Endothelial cell of umbilical vein (primary cell): Measurements from ENCODE around the gene GPA33. TPM values are rescaled to one million over a fixed set of nuclear protein-coding genes. Genes with fewer than 3 reads are reported as not detected.

Experiments used
- BruUV-seq: library from RNA; stranded (reverse); fragments of 400-500 nt; replicated peaks from 2 replicates; lab custom pipeline; 2021; lab: Mats Ljungman, UMichigan
- CTCF ChIA-PET: fragments of 300-600, 350-600 bp; sonication (Branson Sonifier 250); formaldehyde crosslinking; loops from one replicate; lab custom pipeline; 2021; ENCODE audit warnings: antibody characterized with exemption, inconsistent platforms; lab: Charles Lee
- POLR2A ChIA-PET: fragments of 300-600, 350-600 bp; sonication (Branson Sonifier 250); formaldehyde crosslinking; loops from one replicate; lab custom pipeline; 2021; ENCODE audit warnings: antibody characterized with exemption, inconsistent platforms; lab: Charles Lee
- DNase-seq: peaks from one replicate; pipeline ENCODE4 v3.0.0-alpha.2; 2011; ENCODE audit warnings: low read depth, low spot score
- FAIRE-seq: peaks from 2 replicates; lab custom pipeline; 2011; peaks lifted over from hg19 to GRCh38; lab: Jason Lieb, UNC
- H2AFZ ChIP-seq: 2 replicates; pipeline ENCODE4 v1.6.0; 2012; ENCODE audit warnings: low read depth, low read length, control low read depth, inconsistent platforms
- H3K27ac ChIP-seq: 2 replicates; pipeline ENCODE4 v1.5.1; 2011; ENCODE audit warnings: low read depth, mild to moderate bottlenecking, control low read depth, low read length, moderate library complexity; ENCODE audit not compliant: insufficient read depth
- H3K27me3 ChIP-seq, 2 experiments: 2 replicates each; pipeline versions ENCODE4 v1.6.0 to v1.6.1; 2011; ENCODE audit warnings: low read length in 2 of 2, mixed read lengths in 1 of 2; ENCODE audit not compliant: control insufficient read depth in 2 of 2, insufficient read depth in 2 of 2
- H3K36me3 ChIP-seq, 2 experiments: 2 replicates in 1 of 2; 3 replicates in 1 of 2; pipeline ENCODE4 v1.5.1; 2011; ENCODE audit warnings: low read length in 2 of 2, mild to moderate bottlenecking in 1 of 2, moderate library complexity in 1 of 2; ENCODE audit not compliant: control insufficient read depth in 2 of 2, insufficient read depth in 2 of 2; ENCODE audit errors: extremely low read depth in 1 of 2
- H3K4me1 ChIP-seq: 3 replicates; pipeline ENCODE4 v1.5.1; 2011; ENCODE audit warnings: mild to moderate bottlenecking, low read length; ENCODE audit not compliant: control insufficient read depth, insufficient read depth; ENCODE audit errors: extremely low read depth
- H3K4me2 ChIP-seq: 2 replicates; pipeline ENCODE4 v1.6.1; 2011; ENCODE audit warnings: low read length, control low read depth, mixed read lengths; ENCODE audit not compliant: insufficient read depth
- H3K4me3 ChIP-seq, 3 experiments: fragments of 200-600 bp in 1 of 3; sonication (generic), shearing (Covaris generic) in 1 of 3; replicated peaks in 1 of 3; 2 replicates each; pipeline ENCODE4 v1.5.1; 2011 to 2016; ENCODE audit warnings: control low read depth in 3 of 3, low read length in 3 of 3, mild to moderate bottlenecking in 2 of 3, inconsistent platforms in 1 of 3, low read depth in 1 of 3, moderate library complexity in 1 of 3; ENCODE audit not compliant: insufficient read depth in 1 of 3
- H3K79me2 ChIP-seq: 2 replicates; pipeline ENCODE4 v1.6.0; 2012; ENCODE audit warnings: low read length, inconsistent platforms; ENCODE audit not compliant: control insufficient read depth, insufficient read depth
- H3K9ac ChIP-seq: replicated peaks from 2 replicates; pipeline ENCODE3; 2011; ENCODE audit warnings: low read length, control low read depth; ENCODE audit not compliant: insufficient read depth; ENCODE audit errors: extremely low read depth
- H3K9me1 ChIP-seq: replicated peaks from 3 replicates; pipeline ENCODE4 v1.6.0; 2011; ENCODE audit warnings: mild to moderate bottlenecking, low read length; ENCODE audit not compliant: control insufficient read depth, insufficient read depth; ENCODE audit errors: extremely low read depth
- H3K9me3 ChIP-seq: replicated peaks from 2 replicates; pipeline ENCODE4 v1.5.1; 2012; ENCODE audit warnings: low read length, inconsistent platforms; ENCODE audit not compliant: control insufficient read depth, insufficient read depth
- H4K20me1 ChIP-seq: replicated peaks from 2 replicates; pipeline ENCODE3; 2011; ENCODE audit warnings: mild to moderate bottlenecking, low read length; ENCODE audit not compliant: control insufficient read depth, insufficient read depth; ENCODE audit errors: extremely low read depth
- EZH2 ChIP-seq: IDR thresholded peaks from 2 replicates; pipeline ENCODE4 v1.6.1; 2012; ENCODE audit warnings: borderline replicate concordance, low read depth, mild to moderate bottlenecking, moderate library complexity, low read length, inconsistent platforms; ENCODE audit not compliant: severe bottlenecking
- GATA2 ChIP-seq: IDR thresholded peaks from 2 replicates; pipeline ENCODE4 v1.7.0; 2011; ENCODE audit warnings: low read depth, mild to moderate bottlenecking, moderate library complexity, mixed read lengths, low read length; ENCODE audit not compliant: insufficient read length, insufficient read depth
- JUN ChIP-seq: IDR thresholded peaks from 2 replicates; pipeline ENCODE4 v1.6.1; 2011; ENCODE audit warnings: borderline replicate concordance, low read depth; ENCODE audit not compliant: insufficient read length, insufficient read depth
- MYC ChIP-seq: IDR thresholded peaks from one replicate; pipeline ENCODE4 v1.6.1; 2011; ENCODE audit warnings: mild to moderate bottlenecking, low read depth, low read length
- POLR2A ChIP-seq: IDR thresholded peaks from 2 replicates; pipeline ENCODE4 v1.6.1; 2012; ENCODE audit warnings: low read depth, mild to moderate bottlenecking, control low read depth, low read length
- POLR2AphosphoS5 ChIP-seq: IDR thresholded peaks from 2 replicates; pipeline ENCODE4 v1.6.1; 2012; ENCODE audit warnings: low read depth, mild to moderate bottlenecking, control low read depth, low read length, moderate library complexity; ENCODE audit not compliant: insufficient read depth
- dilution Hi-C: fragments of 300-500 bp; cut with MboI; formaldehyde crosslinking; loops from one replicate; pipeline ENCODE4 v1.15.0; 2019; ENCODE audit warnings: low sequenced_read_pairs; ENCODE audit not compliant: extremely low pct_ligation_motif_present
- intact Hi-C: fragments of 100-400 bp; cut with micrococcal nuclease; formaldehyde crosslinking; loops from one replicate; pipeline ENCODE4 v1.10.0; 2022
- polyA plus RNA-seq, 4 experiments: library from polyadenylated mRNA; depleted of rRNA in 3 of 4; stranded (reverse) in 3 of 4; unstranded in 1 of 4; fragments of >200 nt; gene quantifications; 2 replicates each; pipeline versions ENCODE4 v1.2.1 to v1.2.3, GENCODE V29; 2011 to 2012; ENCODE audit warnings: missing spikeins in 1 of 4
- total RNA-seq: library from RNA; stranded (reverse); gene quantifications from 2 replicates; pipeline ENCODE4 v1.2.3, GENCODE V29; 2021
- TF ChIP-seq, protein P1 (sequence below): IDR thresholded peaks from 2 replicates; pipeline ENCODE4 v1.6.1; 2011; ENCODE audit not compliant: insufficient read depth, insufficient read length
- TF ChIP-seq, protein P2 (sequence below), 2 donors: IDR thresholded peaks; 1 replicate in 1 of 2; 2 replicates in 1 of 2; pipeline ENCODE4 v1.5.1; 2011; ENCODE audit warnings: low read length in 2 of 2, mild to moderate bottlenecking in 2 of 2, moderate library complexity in 2 of 2, control low read depth in 1 of 2, inconsistent platforms in 1 of 2, low read depth in 1 of 2; ENCODE audit not compliant: insufficient read depth in 1 of 2; ENCODE audit errors: extremely low read depth in 1 of 2

The GPA33 gene
- total and polyA plus RNA-seq, 2 donors (not counting 3 experiments of a cell fraction or from before 2014, with no cell fraction given), result not detected

- CTCF ChIA-PET, result interaction anchor here (1.0 to 12.6 kb wide), 12 partner anchors 9 to 1137 kb away, joined by 3 to 509 read pairs (median 4); partner anchors contain the start of genes POGK and POU2F1
- intact Hi-C loops, result no loop called here
- no peak for FAIRE-seq
Measured at GRCh38 chr1:167061073-167061464, 29.1 kb downstream of the GPA33 start.

More at GRCh38 chr1:167061073-167061464, 29.1 kb downstream of the GPA33 start:
- POLR2A ChIA-PET, result no interaction called here
- H3K27ac ChIP-seq, result no peak overlapping the region
- H3K79me2 ChIP-seq, result no peaks in the 10 kb centered on the region
- no peak overlapping the region for H2AFZ ChIP-seq
- no peak overlapping the region for H3K9ac ChIP-seq
- H3K27me3 ChIP-seq, result peaks cover 0 to 5% of the 10 kb centered on the region in 2 experiments
- no peaks in the 10 kb centered on the region for H3K9me3 ChIP-seq
- H3K4me1 ChIP-seq, result peaks cover 3% of the 10 kb centered on the region
- H3K4me2 ChIP-seq, result no peak overlapping the region
- no peaks in the 10 kb centered on the region for H3K36me3 ChIP-seq
- TF ChIP-seq EZH2 (no peak), POLR2AphosphoS5 (no peak), MYC (no peak), GATA2 (no peak), JUN (no peak), POLR2A (no peak)
- TF ChIP-seq, protein P1, sequence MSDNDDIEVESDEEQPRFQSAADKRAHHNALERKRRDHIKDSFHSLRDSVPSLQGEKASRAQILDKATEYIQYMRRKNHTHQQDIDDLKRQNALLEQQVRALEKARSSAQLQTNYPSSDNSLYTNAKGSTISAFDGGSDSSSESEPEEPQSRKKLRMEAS, result no peak
- TF ChIP-seq, protein P2, sequence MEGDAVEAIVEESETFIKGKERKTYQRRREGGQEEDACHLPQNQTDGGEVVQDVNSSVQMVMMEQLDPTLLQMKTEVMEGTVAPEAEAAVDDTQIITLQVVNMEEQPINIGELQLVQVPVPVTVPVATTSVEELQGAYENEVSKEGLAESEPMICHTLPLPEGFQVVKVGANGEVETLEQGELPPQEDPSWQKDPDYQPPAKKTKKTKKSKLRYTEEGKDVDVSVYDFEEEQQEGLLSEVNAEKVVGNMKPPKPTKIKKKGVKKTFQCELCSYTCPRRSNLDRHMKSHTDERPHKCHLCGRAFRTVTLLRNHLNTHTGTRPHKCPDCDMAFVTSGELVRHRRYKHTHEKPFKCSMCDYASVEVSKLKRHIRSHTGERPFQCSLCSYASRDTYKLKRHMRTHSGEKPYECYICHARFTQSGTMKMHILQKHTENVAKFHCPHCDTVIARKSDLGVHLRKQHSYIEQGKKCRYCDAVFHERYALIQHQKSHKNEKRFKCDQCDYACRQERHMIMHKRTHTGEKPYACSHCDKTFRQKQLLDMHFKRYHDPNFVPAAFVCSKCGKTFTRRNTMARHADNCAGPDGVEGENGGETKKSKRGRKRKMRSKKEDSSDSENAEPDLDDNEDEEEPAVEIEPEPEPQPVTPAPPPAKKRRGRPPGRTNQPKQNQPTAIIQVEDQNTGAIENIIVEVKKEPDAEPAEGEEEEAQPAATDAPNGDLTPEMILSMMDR (IDR thresholded peaks at IDR 0.05; ENCODE audit: extremely low read depth in 1 of 2, insufficient read depth in 1 of 2, low read depth in 1 of 2, low read length in 2 of 2), result no peak
- dilution Hi-C loops, result no loop called here
- DNase-seq, result no peak
- H4K20me1 ChIP-seq, result no peaks in the 10 kb centered on the region
- H3K9me1 ChIP-seq, result no peaks in the 10 kb centered on the region
- BruUV-seq, result no TSS peak
- no peak overlapping the region for H3K4me3 ChIP-seq
